HUES6 (cell line): ENCODE results near the gene BIRC2.

Experiments
- H3K27ac ChIP-seq: 2 replicates; pipeline ENCODE4 v1.7.0; 2013; ENCODE audit warnings: low read depth, mild to moderate bottlenecking, low read length, inconsistent platforms
- H3K27me3 ChIP-seq: 2 replicates; pipeline ENCODE4 v1.6.1; 2013; ENCODE audit warnings: low read length; ENCODE audit not compliant: control insufficient read depth, insufficient read depth
- H3K36me3 ChIP-seq: 2 replicates; pipeline ENCODE4 v1.6.1; 2013; ENCODE audit warnings: low read length; ENCODE audit not compliant: control insufficient read depth, insufficient read depth
- H3K4me1 ChIP-seq: 2 replicates; pipeline ENCODE4 v1.6.1; 2013; ENCODE audit warnings: low read length; ENCODE audit not compliant: control insufficient read depth, insufficient read depth
- H3K4me3 ChIP-seq: 2 replicates; pipeline ENCODE4 v1.5.1; 2013; ENCODE audit warnings: low read depth, low read length
- H3K9ac ChIP-seq: one replicate; pipeline ENCODE4 v1.6.1; 2013; ENCODE audit warnings: mild to moderate bottlenecking, low read length
- H3K9me3 ChIP-seq: 2 replicates; pipeline ENCODE4 v1.6.1; 2013; ENCODE audit warnings: low read depth, low read length; ENCODE audit not compliant: control insufficient read depth, insufficient read depth

BIRC2 gene

DNA sequence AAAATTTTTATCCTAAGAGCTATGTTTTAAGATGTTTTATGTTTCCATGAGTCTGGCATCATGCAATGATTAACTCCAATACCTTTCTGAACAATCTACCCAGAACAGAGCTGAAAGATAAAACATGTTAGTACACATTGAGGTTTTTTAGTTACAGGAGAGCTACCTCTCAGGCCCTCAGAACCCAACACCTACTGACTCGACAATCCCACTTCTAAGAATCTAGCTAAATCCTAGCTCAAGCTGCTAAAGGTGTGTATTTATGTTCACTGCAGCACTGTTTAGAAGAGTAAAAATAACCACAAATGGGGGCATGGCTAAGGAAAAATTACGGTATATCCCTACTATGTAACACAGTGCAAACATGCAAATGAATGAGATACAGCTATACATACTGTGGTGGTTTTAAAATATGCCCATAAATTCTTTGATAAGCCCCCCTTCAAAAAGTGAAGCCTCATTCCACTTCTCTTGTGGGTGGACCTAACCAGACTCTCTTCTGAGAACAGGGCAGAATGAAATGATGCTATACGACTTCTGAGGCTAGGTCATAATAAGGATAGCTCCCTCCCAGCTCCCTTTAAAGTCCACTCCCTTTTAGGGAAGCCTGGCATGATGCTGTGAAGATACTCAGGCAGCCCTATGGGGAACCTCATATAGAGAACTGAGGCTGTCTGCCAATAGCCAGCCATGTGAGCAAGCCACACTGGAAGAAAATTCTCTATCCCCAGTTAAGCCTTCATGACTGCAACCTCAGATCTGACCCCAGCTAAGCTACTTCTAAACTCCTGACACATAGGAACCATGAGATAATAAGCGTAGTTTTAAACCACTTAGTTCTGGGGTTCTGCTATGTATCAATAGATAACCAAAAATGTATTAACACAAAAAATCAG lies 76.1 kb downstream of the BIRC2 start:
- Histone ChIP-seq H3K4me3 (no peak overlapping the region), H3K9ac (no peak overlapping the region), H3K36me3 (no peaks in the 10 kb centered on the region), H3K4me1 (peaks cover 3% of the 10 kb centered on the region), H3K27ac (no peak overlapping the region), H3K27me3 (no peaks in the 10 kb centered on the region), H3K9me3 (peaks cover 3% of the 10 kb centered on the region; the same call in 1 of the 2 replicates)

- Histone ChIP-seq H3K9me3 (0 out of 2 replicates have a peak, but pooled peaks cover under 1% of the 10 kb centered on the region), H3K4me1 (peaks cover 3% of the 10 kb centered on the region), H3K27ac (no peak overlapping the region), H3K9ac (no peak overlapping the region), H3K4me3 (no peak overlapping the region), H3K27me3 (no peaks in the 10 kb centered on the region), H3K36me3 (no peaks in the 10 kb centered on the region)
These were observed 76.9 kb downstream of the BIRC2 start for GRCh38 chr11:102423936-102424335.

GRCh38 chr11:102426000-102426399 lies 79.0 kb downstream of the BIRC2 start:
- no peak overlapping the region for H3K9ac ChIP-seq
- no peaks in the 10 kb centered on the region for H3K36me3 ChIP-seq
- no peaks in the 10 kb centered on the region for H3K9me3 ChIP-seq
- H3K4me3 ChIP-seq: no peak overlapping the region
- peaks cover 8% of the 10 kb centered on the region for H3K4me1 ChIP-seq
- no peaks in the 10 kb centered on the region for H3K27me3 ChIP-seq
- no peak overlapping the region for H3K27ac ChIP-seq

- no peak overlapping the region for H3K9ac ChIP-seq
- H3K27ac ChIP-seq: no peak overlapping the region
- H3K36me3 ChIP-seq: no peaks in the 10 kb centered on the region; the same call in 1 of the 2 replicates
- H3K27me3 ChIP-seq: no peaks in the 10 kb centered on the region
- peaks cover 8% of the 10 kb centered on the region for H3K4me1 ChIP-seq
- H3K4me3 ChIP-seq: no peak overlapping the region
- H3K9me3 ChIP-seq: peaks cover 4% of the 10 kb centered on the region; the same call in 1 of the 2 replicates
These were observed 79.6 kb downstream of the BIRC2 start for GRCh38 chr11:102426570-102426969.

GRCh38 chr11:102427068-102427467 lies 80.1 kb downstream of the BIRC2 start:
- Histone ChIP-seq H3K4me1 (peaks cover 8% of the 10 kb centered on the region), H3K27ac (no peak overlapping the region), H3K4me3 (no peak overlapping the region), H3K36me3 (no peaks in the 10 kb centered on the region; the same call in 1 of the 2 replicates), H3K9ac (no peak overlapping the region), H3K27me3 (no peaks in the 10 kb centered on the region), H3K9me3 (peaks cover 9% of the 10 kb centered on the region)
